DMS79 treated with DMSO at 0.1 percent for 48 hours (cell line): Measurements from ENCODE around the gene CHN1.

Experiments
- DNase-seq: peaks from one replicate; lab custom pipeline; 2025; lab: John Stamatoyannopoulos, UW

Gene CHN1

DNA sequence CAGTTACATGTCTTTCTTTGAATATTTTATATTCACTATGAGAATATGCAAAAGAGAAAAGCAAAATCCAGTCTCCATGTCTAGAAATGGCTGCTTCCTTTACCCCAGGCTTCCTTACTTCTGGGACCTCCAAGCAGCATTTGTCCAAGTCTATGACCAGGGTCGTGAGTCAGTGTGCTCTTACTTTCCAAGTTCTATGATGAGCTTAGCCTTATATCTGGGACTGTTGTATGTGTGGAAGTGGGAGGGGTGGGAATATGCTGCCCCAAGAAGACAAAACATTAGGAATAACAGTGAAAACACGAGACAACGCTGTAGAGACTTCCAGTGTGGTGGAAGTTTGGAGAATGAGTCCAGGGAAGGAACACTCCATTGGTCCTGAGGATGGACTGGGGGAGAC lies 219.7 kb downstream of the CHN1 start:
- DNase-seq, result no peak

DNA sequence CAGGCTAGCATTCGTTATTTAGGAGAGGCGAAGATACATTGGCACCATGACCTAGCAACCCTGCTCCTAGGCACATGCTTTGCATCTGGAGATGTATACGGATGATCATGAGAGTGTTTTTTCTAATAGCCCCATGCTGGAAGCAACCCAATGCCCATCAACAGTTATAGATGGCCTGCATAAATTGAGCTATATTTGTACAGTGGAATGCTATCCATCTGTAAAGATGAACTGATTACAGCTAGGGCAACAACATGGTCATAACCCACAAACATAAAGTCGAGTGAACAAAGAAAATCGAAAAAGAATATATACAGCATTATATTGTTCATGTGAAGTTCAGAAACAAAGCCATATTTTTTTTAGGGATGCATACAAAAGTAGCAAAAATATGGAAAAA lies 220.3 kb downstream of the CHN1 start:
- DNase-seq, result no peak

DNA sequence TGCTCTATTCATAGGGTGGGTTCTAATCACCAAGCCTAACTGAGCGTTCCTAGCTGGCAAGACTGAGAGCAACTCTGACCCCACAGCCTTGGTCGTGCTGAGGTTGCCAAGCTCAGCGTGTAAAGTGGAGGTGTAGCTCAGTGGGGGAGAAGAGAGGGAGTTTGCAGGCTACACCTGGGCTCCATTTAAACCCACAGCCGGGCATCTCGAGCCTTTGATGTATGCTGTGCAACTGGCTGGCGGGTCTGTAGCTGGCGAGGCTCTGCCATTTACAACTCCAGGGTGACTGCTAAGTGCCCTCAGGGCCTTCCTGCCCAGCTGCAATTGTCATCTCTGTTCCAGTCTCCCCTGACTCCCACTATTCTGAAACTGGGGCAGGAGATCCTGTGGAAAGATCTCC lies 220.9 kb downstream of the CHN1 start:
- no peak for DNase-seq

DNA sequence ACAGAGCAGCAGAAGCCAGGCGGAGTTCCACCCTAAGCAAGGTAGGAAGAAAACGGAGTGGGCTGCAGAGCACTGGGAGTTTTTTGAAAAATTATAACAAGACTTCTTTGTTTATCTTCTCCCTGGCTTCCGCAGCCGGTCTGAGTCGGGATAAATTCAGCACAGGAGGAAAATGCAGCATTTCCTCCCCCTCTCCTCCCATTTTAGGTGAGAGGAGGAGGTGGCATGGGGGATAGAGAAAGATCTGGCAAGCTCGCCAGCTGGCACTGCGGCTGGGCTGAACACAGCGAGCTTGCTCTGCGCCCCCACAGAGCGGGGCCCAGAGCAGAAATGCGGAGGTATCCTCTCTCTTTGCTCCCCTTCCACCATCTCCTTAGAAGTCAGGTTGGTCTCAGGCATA lies 223.2 kb downstream of the CHN1 start:
- DNase-seq, result no peak

DNA sequence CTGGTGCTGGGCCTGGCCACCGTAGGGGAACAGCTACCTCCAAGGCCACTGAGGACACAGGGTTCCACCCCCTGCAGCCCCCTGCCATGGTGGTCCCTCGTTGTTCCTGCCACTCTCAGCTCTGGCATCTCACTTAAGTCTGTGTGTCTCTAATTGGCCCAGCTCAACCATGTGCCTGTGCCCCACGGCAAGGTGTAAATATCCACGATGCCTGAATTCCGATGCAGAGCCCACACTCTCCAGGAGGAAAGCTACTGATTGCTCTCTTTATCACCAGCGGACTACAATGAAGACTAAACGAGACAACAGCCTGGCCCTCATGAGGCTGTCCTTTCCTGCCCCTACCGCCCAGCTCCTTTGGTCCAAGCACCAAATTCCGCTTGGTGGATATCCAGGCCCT lies 223.9 kb downstream of the CHN1 start:
- no peak for DNase-seq

DNA sequence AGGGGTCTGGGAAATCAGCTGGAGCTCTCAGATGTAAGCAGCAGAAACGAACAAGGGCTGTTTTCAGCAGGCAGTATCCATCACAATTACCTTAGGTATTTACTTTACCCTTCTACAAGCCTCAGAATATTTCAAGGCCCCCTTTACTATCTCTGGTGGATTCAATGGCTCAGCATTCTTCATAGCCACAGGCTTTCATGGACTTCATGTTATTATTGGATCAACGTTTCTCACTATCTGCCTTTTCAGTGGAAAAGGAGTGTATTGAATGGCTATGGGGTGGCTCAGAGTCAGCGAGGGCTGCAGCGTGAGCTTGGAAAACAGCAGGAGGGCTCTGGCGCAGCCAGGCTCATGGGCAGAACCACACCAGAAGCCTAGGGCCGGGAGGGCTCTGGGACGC lies 224.3 kb downstream of the CHN1 start:
- DNase-seq, result no peak

DNA sequence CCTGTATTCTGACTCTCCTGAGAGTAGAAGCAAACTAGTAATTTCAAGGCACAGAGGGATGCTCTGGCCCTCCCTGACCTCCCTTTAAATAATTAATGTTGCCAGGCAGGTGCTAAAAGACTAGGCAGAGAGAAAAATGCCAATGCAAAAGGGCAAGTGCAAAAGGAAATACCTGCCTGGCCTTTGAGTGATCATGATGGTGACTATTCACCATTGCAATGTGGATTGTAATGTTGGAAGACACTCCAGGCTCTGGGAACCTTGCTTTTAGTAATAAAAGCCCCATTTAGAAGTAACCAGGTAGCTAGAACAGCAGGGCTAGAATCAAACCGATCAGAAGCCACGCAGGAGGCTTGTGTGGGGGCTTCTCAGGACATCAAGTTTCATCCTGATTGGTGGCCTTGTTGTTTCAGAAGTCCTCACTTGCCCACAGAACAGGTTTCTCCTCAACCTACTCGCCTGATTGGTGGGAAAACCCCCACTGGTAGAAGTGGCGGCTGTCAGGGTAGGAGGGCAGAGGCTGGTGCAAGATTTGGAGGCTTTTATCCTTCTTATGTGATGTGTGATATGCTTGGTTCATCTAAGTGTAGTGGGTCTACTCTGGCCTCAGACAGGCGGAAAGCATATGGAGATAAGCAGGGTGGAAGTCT lies 224.9 kb downstream of the CHN1 start:
- no peak for DNase-seq

DNA sequence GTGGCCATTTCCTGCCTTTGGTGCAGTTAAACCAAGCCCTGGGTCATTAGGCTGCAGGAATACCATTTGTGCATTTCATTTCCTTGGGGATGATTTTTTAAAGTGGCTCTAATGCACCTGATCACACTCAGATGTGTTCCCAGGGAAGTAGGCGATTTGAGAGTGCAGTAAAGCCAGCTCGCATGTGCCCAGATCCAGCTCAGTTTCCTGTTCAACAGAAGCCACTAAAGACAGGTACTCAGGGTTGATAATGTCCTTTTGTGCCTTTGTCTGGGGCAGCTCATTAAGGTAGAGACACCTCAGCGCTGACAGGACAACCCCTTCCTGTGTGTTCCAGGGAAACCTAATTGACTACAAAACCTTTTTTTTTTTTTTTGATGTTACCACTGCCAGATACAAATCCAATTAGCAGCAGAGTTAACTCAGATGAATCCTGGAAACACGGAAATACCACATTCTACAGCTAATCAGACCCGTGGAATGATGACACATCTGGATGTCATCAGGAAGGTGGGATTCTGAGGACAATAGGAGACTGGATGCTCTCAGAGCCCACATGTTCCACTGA lies 225.7 kb downstream of the CHN1 start:
- DNase-seq, result peak; percentile 10

DNA sequence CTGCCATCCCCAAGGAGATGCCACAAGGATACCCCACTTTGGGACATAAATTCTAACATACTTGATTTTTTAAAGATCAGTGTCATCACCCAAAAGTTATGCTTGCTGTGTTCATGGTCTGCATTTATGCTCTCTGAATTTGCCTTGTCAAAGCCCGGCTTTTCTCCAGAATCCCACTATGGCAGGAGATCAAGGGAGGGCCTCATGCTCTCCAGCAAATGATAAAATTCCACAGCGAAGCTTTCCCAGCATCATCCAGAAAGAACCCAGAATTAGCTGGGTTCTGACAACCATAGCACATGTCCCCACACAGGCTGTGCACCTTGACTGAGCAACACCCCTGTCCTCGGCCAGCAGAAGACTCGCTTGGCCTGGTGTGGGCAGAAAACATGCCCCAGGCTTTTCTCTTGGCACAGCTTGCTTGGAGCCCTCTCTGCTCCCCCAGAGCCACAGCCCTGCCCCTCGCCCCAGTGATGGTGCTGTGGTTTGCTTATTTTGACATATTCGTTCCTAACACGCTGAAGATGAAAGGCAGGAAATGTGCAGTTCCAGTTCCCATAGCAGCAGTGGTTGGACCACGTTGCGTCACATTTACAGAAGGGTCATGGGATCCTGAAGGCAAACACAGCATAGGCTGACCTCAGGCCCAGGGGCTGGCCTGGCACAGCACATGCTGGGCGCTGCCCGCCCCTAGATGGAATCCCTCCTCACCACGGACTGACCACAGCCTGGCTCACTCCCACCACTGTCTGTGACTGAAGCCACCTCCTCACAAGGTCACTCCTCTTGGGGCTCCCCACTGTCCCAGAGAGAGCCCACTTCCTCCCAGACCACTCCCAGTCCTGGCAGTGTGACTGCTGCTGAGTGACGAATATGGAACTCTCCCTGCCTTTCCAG lies 226.8 kb downstream of the CHN1 start:
- no peak for DNase-seq

DNA sequence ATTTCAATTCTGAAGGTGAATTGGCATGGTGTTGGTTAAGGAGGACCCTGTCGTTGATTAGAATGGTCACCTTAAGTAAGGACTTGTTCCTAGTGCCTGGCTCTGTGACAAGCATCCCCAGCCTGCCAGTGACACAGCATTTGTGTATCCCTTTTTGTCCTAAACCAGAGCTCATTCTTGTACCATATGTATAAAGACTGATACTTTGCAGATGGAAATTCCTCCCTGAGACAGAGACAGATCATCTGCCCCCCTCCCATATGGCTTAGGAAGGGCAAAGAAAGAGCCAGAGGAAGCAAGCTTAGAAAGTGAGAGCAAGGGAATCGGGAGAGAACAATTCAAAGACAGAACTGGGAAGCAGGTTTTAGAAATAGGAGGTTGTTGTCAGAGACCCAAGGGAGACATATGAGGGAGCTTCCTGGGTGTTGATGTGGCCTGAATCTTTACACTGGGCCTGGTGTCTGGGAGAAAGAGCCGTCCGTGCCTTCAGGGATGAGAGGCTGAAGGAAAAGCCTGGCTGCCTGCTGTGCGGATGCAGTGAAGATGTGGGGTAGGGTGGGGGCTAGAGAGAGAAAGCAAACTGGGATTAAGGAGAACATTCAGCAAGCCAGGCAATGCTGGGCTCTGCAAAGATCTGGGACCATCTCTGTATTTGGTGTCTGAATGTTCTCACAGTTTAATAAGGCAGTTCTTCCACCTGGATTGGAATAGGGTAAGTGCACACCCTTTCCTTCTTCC lies 227.7 kb downstream of the CHN1 start:
- no peak for DNase-seq

DNA sequence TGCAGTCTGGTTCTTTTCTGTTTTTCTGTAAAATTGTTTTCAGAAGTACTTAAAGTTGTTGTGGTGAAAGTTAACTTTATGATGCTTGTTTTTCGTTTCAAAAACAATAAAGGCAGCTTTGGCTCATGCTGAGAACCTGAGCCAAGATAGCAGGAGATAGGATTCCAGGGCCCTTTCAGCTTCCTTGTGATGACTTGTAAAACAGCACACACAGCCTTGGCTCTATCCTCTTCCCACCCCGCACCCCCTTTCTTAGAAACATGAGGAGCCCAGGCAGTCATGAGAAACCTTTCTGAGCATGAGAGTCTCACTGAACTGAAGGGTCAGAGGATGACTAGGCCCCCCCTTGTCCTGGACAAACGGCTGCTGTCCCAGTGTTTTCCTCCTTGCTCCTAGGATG lies 228.5 kb downstream of the CHN1 start:
- DNase-seq, result no peak

DNA sequence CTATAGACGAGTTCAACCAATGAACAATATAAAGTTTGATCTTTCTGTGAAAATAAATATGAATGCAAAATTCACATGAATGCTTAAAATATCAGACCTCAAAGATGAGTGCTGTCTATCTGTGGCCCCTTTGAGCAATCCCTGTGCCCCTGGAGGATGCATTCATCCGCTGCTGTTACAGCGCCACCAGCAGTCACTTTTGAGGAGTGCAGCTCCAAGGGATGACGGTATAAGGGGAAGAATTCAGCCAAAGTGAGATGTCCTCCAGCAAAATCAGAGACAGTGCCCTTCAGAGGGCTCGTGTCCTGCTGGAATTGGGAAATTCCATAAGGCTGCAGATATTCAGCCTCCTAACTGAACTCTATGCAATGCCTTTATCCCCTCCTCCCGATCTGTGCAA lies 229.0 kb downstream of the CHN1 start:
- no peak for DNase-seq

DNA sequence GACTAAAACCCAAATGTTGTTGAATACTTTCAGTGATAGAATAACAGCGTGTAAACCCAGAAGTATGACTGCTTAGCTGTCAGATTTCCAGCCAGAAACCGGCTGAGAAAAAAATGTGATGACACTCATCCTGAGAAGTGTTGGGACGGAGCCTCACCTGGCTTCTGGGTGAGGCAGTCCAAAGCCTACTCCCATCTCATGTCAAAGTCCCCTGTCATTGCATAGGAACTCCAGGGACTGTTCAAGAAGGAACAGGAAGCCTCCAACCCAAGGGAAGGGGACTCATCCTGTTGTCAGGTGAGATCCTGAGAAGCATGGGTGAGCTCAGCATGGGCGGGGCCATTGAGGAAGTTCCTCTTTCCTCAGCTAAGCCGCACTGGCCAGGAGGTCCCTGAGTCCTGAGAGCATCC lies 229.6 kb downstream of the CHN1 start:
- DNase-seq, result no peak

DNA sequence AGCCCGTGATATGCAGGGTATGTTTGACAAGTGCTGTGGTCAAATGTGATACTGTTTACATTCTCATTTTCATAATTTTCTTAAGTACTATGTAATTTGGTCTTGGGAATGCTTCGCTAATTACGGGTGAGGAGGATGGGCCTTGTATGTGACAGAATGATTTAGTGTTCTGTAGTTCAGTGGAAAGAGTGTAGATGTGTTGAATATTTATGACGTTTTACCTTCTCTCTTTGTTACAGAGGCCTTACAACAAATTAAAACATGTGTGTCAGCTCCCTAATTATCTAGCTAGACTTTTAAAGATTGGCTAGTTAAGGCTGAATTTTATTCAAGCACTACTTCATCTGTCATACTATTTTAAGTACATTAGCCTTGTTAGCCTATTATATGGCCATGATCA lies 230.3 kb downstream of the CHN1 start:
- no peak for DNase-seq

DNA sequence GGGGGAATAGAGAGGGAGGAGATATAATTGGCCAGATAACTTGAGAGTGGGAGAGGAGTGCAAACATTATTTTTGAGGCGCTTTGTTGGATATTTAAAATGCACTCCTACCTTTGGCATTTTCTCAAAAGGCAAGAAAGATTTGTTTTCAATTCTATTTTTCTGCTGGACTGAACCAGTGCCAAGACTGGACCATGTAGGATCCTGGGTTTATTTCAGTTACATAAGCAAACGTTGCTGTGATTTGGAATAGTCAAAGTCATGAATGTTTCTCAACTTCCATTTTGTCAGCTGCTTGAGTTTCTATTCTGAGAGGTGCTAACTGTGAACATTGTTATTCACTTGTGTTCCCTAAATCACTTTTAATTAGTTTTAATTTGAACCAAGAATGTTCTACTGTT lies 232.0 kb downstream of the CHN1 start:
- no peak for DNase-seq

DNA sequence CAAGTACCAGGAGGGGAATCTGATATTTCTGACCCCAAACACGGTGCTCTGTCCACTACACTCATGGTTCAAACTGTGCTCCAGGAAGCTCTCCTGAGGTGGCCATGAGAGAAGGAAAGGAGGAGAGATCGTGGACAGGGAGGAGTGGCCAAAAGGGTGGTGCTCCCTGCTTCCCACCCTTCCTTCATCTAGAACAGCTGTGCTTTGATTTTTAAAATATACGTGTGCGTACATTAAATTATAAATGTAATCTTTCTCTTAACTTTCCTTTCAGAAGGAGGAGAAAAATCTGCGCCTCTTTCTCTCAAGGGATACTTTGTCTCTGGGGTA lies 232.7 kb downstream of the CHN1 start:
- DNase-seq, result no peak

DNA sequence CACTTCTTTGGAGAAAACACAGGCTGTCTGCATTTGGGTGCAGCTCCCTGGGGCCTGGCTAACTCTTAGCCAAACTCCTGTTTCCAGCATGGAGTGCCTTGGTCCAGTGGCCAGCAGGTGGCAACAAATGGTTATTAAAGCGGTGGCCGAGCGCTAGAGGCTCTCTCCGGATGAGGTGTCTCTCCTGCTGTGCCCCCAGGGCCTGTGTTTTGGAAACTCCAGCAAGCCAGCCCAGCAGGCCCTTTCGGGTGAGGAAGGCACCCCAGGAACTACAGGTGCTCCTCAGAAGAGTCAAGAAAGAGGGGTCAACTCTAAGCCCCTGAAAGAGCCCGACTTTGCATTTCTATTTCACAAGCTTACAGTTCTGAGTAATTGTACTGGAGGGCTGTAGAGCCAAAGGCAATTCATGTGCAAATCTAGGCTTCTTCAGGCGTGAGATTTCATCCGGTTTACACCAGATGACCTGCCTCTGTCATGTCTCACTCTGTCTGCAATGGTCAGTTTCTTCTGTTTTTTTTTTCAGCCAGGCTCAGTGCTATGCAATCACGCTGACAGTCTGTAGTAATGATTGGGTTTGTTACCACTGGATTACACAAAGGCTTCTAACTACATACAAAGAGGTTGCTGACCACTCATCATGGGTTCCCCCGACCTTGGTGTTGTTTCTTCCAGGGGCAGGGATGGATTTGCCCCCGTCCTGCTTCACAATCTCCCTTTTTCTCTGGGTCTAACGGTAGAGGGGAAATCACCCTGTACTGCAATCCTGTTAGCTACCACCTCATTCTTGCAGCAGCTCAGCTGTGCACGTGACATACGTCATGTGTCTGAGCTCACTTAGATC lies 233.3 kb downstream of the CHN1 start:
- DNase-seq, result peak; percentile 47

DNA sequence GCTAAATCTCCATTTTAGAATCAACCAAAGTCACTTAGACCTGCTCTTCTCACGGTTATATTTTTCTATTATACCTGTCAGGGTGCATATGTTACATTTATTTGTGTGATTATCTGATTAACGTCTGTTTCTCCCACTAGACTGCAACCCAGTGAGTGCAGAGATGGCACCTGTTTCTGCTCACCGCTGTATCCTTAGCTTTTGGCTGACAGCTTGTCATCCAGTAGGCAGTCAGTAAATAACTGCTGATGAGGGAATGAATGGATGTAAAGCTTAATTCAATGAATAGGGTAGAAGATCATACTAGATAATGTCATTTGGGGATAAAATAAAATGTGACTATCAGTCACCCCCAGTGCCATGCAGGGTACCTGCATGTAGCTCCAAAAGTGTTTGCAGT lies 234.0 kb downstream of the CHN1 start:
- no peak for DNase-seq

DNA sequence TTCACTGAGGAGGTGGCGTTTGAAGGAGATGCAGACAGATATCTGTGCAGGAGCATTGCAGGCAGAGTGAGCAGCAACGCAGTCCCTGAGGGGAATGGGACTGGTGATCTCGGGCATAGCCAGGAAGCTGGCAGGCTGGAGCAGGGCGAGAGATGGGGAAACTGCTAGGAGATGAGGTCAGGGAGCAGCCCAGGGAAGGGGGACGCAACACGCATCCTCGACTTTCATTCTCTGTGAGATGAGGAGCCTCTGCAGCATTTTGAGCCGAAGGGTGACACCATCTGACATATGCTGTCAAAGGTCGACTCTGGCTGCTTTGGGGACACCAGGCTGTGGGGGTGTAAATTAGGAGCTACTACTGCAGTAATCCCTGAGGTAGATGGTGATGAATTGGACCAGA lies 236.6 kb downstream of the CHN1 start:
- DNase-seq, result no peak

DNA sequence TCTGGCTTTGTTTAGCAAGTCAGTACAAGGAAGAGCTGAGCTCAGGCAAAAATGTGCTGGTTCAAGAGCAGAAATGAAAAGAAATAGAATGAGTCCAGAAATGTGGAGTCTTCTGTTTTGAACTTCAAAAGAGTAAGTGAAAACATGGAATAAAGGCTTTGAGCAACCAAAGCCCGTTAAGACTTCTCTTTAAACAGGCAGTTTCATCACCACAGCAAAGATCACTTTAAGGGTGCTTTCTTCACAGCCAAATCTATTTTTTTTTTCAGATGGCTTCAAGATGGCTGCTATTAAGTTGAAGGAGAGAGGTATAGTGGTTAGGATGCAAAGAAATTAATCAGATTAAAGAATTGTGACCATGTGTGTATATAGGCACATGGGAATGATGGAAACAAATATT lies 238.9 kb downstream of the CHN1 start:
- DNase-seq, result no peak

DNA sequence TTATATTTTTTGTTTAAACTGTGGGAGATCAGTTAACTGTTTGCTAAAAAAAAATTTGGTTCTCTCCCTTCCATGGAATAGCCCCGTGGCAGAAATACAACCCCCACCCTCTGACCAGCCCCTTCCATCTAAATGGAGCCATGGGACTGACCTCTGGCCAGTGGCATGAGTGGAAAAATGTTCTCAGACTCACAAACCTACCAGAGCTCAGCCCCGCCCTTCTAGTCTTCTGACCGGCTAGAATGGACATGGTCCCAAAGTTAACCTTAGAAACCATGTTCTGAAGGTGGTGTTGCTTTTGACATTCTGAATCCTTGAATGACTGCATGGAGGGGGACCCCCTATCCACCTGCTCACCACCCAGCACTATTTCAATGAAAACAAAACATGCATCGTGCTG lies 239.6 kb downstream of the CHN1 start:
- no peak for DNase-seq
